COLO668 (cell line): ENCODE measurements around the gene ANKRD13D.
A peak's percentile ranks its signal among the peaks of the same experiment; 100 is the strongest.
"Not testable (repeated sequence)": the region's sequence is repeated elsewhere in the genome, so short reads cannot be mapped to it uniquely, and the experiment has no call there.

Source experiments
- DNase-seq: peaks from one replicate; lab custom pipeline; 2025; ENCODE audit not compliant: unreplicated experiment; lab: John Stamatoyannopoulos, UW

The ANKRD13D gene

DNA sequence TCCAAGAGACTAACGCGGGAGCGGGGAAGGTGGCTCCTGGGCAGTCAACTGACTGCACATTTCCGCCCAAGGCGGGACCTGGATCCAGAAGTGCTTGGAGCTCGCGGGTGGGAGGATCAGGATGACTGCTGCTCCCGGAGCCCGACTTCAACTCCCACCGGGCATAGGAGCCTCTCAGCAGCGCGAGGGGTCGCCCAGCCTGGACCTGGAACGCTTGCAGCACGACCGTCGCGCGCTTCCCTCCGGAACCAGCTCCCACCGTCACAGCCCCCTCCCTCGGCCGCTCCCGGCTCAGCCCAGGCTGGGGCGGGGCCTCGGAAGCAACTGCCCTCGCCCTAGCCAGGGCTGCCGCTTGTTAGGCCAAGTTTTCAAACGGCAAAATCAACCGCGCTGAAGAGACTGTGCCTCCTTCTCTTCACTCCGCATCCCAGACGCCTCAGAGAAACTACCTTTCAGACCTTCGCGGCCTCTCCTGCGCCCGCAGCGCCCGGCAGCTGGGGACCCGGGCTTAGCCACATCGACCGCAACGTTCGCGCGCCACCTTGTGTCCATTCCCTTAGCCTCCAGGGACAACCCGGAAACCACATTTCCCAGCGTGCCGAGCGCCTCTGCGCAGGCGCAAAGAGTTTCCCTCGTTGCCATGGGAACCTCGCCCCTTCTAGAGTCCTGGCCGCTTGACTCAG lies 28.2 kb downstream of the ANKRD13D start:
- DNase-seq, result peak; percentile 97

- DNase-seq, result peak; percentile 62
Measured at GRCh38 chr11:67317888-67318555, 28.9 kb downstream of the ANKRD13D start.

GRCh38 chr11:67318876-67319275 lies 29.8 kb downstream of the ANKRD13D start:
- not testable (repeated sequence) for DNase-seq

DNA sequence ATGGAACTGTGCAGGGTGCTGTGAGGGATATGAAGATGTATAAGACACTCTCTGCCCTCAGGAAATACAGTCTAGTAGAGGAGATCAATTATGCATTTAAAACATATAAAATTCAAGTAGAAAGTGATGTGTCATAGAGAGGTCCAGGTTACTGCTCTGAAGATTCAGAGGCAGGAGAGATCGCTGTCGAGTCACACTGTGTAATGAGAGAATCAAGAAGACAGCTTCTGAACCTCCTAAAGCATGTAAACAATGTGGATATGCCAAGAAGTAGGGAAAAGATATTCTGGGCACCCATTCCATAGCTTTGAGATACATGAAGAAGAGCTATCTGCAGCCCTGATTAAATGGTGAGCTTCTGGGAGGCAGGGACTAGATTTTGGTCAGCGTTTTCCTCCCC lies 30.9 kb downstream of the ANKRD13D start:
- no peak for DNase-seq

- DNase-seq, result no peak
Measured at GRCh38 chr11:67320691-67321090, 31.6 kb downstream of the ANKRD13D start.

DNA sequence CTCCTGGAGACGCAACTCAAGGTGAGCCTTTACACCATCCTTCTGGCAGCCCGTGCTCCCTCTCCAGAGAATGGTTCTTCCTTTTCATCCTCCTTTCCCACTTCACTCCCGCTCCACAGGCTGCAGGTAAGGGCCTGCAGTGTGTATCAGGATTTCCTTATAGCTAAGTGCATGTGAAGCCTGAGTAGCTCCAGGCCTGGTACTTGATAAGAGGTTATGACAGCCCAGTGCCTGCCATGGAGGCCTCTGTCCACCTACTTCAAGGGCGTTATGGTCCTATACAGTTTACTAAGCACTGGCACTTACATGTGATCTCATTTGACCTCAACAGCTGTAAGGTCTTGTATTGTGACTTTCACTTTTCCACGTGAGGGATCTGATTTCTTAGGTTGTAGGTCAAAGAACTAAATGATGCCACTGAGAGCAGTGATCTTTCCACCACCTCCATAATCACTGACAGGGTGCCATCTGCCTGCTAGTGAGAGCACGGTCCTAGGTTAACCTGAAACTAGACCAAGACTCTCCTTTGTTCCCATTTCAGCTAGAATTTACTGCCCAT lies 32.3 kb downstream of the ANKRD13D start:
- no peak for DNase-seq

- no peak for DNase-seq
Measured at GRCh38 chr11:67322049-67322448, 32.9 kb downstream of the ANKRD13D start.

DNA sequence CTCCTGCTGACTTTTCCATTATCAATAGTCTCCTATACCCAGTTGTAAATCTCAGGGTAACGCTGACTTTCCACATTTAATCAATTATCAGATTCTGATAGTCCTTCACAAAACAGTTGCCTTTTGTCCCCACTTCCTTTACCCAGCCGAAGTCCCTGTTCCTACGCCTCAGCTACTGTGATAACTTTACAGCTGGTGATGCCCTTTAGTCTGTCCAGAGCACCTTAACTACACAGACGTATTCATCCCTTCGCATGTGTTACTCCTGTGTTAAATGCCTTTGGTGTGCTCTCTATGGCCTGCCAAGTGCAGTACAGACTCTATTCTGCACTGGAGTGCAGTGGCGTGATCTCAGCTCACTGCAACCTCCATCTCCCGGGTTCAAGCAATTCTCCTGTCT lies 34.4 kb downstream of the ANKRD13D start:
- DNase-seq, result no peak

GRCh38 chr11:67332081-67332691 lies 43.1 kb downstream of the ANKRD13D start:
- no peak for DNase-seq

DNA sequence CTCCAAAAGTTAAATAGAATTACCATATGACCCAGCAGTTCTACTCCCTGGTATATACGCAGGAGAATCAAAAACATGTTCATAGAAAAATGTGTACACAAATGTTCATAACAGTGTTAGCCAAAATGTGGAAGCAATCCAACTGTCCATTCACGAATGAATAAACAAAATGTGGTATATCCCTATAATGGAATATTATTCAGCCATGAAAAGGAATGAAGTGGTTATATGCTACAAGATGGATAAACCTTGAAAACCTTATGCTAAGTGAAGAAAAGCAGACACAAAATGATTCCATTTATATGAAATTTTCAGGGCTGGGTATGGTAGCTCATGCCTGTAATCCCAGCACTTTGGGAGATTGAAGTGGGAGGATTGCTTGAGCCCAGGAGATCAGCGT lies 48.2 kb downstream of the ANKRD13D start:
- DNase-seq, result no peak

DNA sequence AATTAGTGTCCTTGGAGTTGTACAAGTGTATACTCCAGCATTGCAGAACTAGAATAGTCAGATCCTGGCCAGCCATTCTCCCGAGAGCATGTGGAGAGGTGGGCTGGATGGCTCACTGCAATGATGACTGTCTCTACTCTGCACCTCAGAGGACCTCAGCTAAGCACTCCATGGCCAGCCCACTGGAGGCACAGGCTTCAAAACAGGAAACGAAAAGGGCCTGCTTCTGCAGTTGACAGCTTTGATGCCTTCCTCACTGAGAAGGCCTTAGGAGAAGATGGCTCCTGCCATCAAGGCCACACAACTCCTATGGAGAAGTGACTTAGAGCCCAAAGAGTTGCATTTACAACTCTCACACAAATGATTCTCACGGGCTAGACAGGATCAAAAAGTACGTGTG lies 55.2 kb downstream of the ANKRD13D start:
- DNase-seq, result no peak

GRCh38 chr11:67345247-67345919 lies 56.3 kb downstream of the ANKRD13D start:
- no peak for DNase-seq

- DNase-seq, result peak; percentile 9
Measured at GRCh38 chr11:67345920-67346819, 57.1 kb downstream of the ANKRD13D start.

GRCh38 chr11:67347964-67348749 lies 59.1 kb downstream of the ANKRD13D start:
- no peak for DNase-seq

- DNase-seq, result no peak
Measured at GRCh38 chr11:67349036-67349435, 59.9 kb downstream of the ANKRD13D start.

GRCh38 chr11:67349457-67349856 lies 60.4 kb downstream of the ANKRD13D start:
- no peak for DNase-seq

GRCh38 chr11:67349928-67350465 lies 60.9 kb downstream of the ANKRD13D start:
- DNase-seq, result no peak

- DNase-seq, result peak; percentile 64
Measured at GRCh38 chr11:67351275-67352005, 62.3 kb downstream of the ANKRD13D start.
